PC-9 (cell line): ENCODE data around the gene BMPR2.
A peak's percentile ranks its signal among the peaks of the same experiment; 100 is the strongest.

Experiments
- CTCF ChIP-seq: fragments of 200-600 bp; sonication (generic); conservative IDR thresholded peaks from 2 replicates; pipeline ENCODE4 v1.6.1; 2017; ENCODE audit warnings: mixed run types, antibody characterized with exemption, mild to moderate bottlenecking, moderate library complexity
- EZH2 ChIP-seq: fragments of 200-600 bp; sonication (generic); IDR thresholded peaks from 2 replicates; pipeline ENCODE4 v1.8.0; 2017; ENCODE audit warnings: antibody characterized with exemption, low read depth

GRCh38 chr2:202588647-202589581 lies 212.8 kb downstream of the BMPR2 start:
- TF ChIP-seq CTCF (peak; percentile 89), EZH2 (no peak)
